Ishikawa (cell line): Measurements from ENCODE around the gene OPTN.

Experiments
- EP300 ChIP-seq: IDR thresholded peaks from 2 replicates; pipeline ENCODE4 v1.6.1; 2012; ENCODE audit warnings: borderline replicate concordance
- REST ChIP-seq: IDR thresholded peaks from 2 replicates; pipeline ENCODE4 v1.6.1; 2012; ENCODE audit warnings: low read depth, mild to moderate bottlenecking

- TF ChIP-seq REST (no peak), EP300 (no peak)
Measured at GRCh38 chr10:13087601-13087985, 12.4 kb upstream of the OPTN start.
